SH-SY5Y (cell line): Measurements from ENCODE around the gene DHX15.

Source experiments
- GATA2 ChIP-seq: IDR thresholded peaks from 2 replicates; pipeline ENCODE4 v1.6.1; 2011; ENCODE audit warnings: mild to moderate bottlenecking, low read depth, low read length
- GATA3 ChIP-seq: IDR thresholded peaks from 2 replicates; pipeline ENCODE4 v1.6.1; 2011; ENCODE audit warnings: low read depth, mild to moderate bottlenecking, low read length, moderate library complexity

DNA sequence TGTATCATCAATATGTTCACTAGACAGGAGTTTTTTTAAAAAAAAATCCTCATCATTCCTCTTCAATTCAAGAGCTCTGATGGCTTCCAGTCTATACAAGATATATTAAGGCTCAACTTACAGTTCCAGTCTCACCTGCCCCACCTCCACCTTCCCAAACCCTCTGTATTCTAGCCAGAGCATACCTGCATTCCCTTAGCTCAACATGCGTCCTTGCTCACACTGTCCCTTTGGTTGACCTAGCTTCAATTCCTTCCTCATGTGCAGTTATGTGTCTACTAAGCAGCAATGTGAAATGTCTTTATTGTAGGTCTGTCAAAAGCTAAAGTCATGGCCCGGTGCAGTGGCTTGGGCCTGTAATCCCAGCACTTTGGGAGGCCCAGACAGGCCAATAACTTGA lies 10.8 kb downstream of the DHX15 start:
- TF ChIP-seq GATA2 (no peak), GATA3 (no peak)
